Vagina (tissue), 2 donors: ENCODE data around the gene KRTAP29-1.

Experiments used
- CTCF ChIP-seq, 3 experiments: fragments of 450-650 bp in 2 of 3; fragments of 200-600 bp in 1 of 3; sonication (generic) in 1 of 3; IDR thresholded peaks; one replicate each; pipeline ENCODE4 v1.5.1; 2017 to 2019; ENCODE audit warnings: antibody characterized with exemption in 3 of 3, mild to moderate bottlenecking in 2 of 3, moderate library complexity in 2 of 3
- POLR2AphosphoS5 ChIP-seq, 2 donors: sonication (generic); formaldehyde crosslinking; IDR thresholded peaks; one replicate each; pipeline ENCODE4 v1.9.0; 2017; ENCODE audit warnings: antibody characterized with exemption in 2 of 2, mild to moderate bottlenecking in 2 of 2, low read depth in 1 of 2; ENCODE audit not compliant: insufficient read depth in 1 of 2

- no peak for TF ChIP-seq CTCF (IDR thresholded peaks at IDR 0.05)
- TF ChIP-seq POLR2AphosphoS5 (IDR thresholded peaks at IDR 0.05; ENCODE audit: insufficient read depth in 1 of 2, low read depth in 1 of 2), result no peak
Observed at GRCh38 chr17:41294016-41294415, 8.6 kb downstream of the KRTAP29-1 start.
